ENCODE results near the gene SCEL.

SCEL gene

DNA sequence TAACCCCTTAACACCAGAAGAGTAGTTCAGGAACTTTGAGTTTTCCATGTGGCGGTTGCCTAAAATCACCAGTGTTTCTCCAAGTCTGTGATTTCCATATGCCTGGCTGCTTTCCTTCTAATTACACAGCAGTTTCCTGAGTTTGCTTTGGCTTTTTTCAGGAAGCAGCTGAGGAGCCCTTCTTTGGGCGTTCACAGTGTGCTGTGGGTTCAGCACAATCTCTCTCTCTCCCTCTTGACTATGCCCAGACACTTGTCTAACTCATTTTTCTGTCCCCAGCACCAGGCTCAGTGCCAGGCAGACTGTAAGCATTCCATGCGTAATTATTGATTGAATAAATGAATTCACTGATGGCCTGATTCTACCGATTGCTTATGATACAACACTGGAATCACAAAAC is 19.7 kb downstream of the SCEL start:
- DNase-seq (ENCODE audit: low read depth, low spot score): no peak
- H3K4me3 ChIP-seq: no peak overlapping the region
- H3K9ac ChIP-seq (ENCODE audit: insufficient read length): no peak overlapping the region
- no peaks in the 10 kb centered on the region for H3K9me3 ChIP-seq (ENCODE audit: low read depth, low read length)
- TF ChIP-seq EZH2 (IDR thresholded peaks at IDR 0.05) (no peak), POLR2AphosphoS5 (IDR thresholded peaks at IDR 0.05; ENCODE audit: borderline replicate concordance, low read depth, low read length) (no peak), FOXP2 (optimal IDR thresholded peaks at IDR 0.05; ENCODE audit: control extremely low read depth, extremely low read length, insufficient read depth) (no peak)
- H3K27ac ChIP-seq: peak overlapping the region; percentile 50
- no peaks in the 10 kb centered on the region for H3K36me3 ChIP-seq (ENCODE audit: insufficient read depth, low read length)

DNA sequence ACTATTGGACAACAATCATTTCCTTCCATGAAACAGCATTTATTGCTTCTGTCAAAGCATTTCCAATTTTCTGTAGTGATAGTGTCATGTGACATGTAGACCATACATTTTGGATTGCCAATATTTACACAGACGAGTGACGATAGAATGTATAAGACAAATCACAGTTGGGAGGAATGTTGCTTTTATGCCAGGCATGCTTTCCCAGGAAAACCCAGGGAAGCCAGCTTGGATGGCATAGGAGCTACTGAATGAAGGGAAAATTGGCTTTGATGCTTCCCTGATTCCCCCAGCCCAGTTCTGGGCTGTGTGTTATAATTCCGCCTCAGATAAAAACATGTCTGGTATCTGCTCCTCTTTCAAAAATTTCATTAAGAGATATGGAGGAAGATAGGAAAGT is 22.5 kb downstream of the SCEL start:
- Histone ChIP-seq H3K9ac (ENCODE audit: insufficient read length) (no peak overlapping the region), H3K4me3 (no peak overlapping the region), H3K36me3 (ENCODE audit: insufficient read depth, low read length) (no peaks in the 10 kb centered on the region), H3K9me3 (ENCODE audit: low read depth, low read length) (no peaks in the 10 kb centered on the region), H3K27ac (no peak overlapping the region)
- no peak for TF ChIP-seq POLR2AphosphoS5 (IDR thresholded peaks at IDR 0.05; ENCODE audit: borderline replicate concordance, low read depth, low read length)
- no peak for TF ChIP-seq EZH2 (IDR thresholded peaks at IDR 0.05)
- no peak for TF ChIP-seq FOXP2 (optimal IDR thresholded peaks at IDR 0.05; ENCODE audit: control extremely low read depth, extremely low read length, insufficient read depth)
- no peak for DNase-seq (ENCODE audit: low read depth, low spot score)

DNA sequence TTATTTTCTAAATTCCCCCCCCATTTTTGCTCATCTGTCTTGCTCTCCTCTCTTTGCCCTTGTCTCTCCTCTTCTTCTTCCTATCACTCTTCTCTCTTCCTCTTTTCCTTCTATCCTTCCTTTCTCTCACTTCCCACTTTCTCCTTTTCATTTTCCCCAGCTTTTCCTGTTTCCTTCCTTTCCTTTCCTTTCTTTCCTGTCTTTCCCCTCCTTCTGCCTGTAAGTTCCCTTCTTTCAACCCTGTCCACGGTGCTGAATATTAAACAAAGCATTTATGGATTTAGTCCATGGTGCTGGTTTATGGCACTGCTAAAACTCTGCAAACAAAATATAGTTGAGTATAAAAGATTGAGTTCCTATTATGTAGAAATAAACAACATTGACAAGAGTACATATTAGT is 27.6 kb downstream of the SCEL start:
- DNase-seq (ENCODE audit: low read depth, low spot score): no peak
- H3K36me3 ChIP-seq (ENCODE audit: insufficient read depth, low read length): no peaks in the 10 kb centered on the region
- H3K4me3 ChIP-seq: no peak overlapping the region
- H3K9me3 ChIP-seq (ENCODE audit: low read depth, low read length): no peaks in the 10 kb centered on the region
- no peak for TF ChIP-seq EZH2 (IDR thresholded peaks at IDR 0.05)
- TF ChIP-seq POLR2AphosphoS5 (IDR thresholded peaks at IDR 0.05; ENCODE audit: borderline replicate concordance, low read depth, low read length): no peak
- TF ChIP-seq FOXP2 (optimal IDR thresholded peaks at IDR 0.05; ENCODE audit: control extremely low read depth, extremely low read length, insufficient read depth): no peak
- H3K9ac ChIP-seq (ENCODE audit: insufficient read length): no peak overlapping the region
- H3K27ac ChIP-seq: no peak overlapping the region

DNA sequence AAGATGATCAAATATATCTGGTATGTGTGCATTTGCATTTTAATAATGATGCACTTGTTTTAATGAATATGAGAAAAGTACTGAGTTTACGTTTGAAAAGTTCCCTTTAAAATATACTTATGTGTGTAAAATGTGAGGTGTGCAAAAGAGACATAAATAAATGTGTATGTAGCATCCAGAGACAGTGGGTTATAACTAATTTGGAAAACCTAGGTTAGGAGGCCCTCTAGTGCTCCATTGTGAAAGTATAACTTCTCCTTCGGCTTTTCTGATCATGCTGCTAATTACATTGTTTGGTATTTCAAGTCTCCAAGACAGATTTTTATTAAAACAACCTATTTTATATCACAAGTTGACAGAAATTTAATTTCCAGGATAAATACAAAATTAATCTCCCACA is 30.1 kb downstream of the SCEL start:
- peak; percentile 51 for DNase-seq (ENCODE audit: low read depth, low spot score)
- Histone ChIP-seq H3K36me3 (ENCODE audit: insufficient read depth, low read length) (no peaks in the 10 kb centered on the region), H3K27ac (no peak overlapping the region), H3K4me3 (no peak overlapping the region), H3K9ac (ENCODE audit: insufficient read length) (no peak overlapping the region), H3K9me3 (ENCODE audit: low read depth, low read length) (no peaks in the 10 kb centered on the region)
- TF ChIP-seq FOXP2 (optimal IDR thresholded peaks at IDR 0.05; ENCODE audit: control extremely low read depth, extremely low read length, insufficient read depth): no peak
- TF ChIP-seq POLR2AphosphoS5 (IDR thresholded peaks at IDR 0.05; ENCODE audit: borderline replicate concordance, low read depth, low read length): no peak
- TF ChIP-seq EZH2 (IDR thresholded peaks at IDR 0.05): no peak

DNA sequence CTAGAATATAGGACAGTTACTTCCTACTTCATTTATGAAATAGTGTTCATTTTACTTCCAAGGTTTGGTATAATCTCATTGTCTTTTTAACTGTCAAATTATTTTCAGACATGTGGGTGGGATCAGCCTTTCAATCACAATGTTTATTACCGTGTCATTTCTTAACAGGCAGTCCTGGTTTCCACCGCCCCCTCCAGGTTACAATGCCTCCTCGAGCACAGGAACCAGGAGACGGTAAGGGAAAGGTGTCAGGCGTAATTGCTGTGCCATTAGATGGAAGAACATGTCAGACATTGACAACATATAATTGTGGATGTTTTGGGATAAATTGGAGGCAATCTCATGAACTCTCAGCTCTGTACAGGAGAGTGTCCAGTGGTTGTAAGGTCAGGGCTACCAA is 36.5 kb downstream of the SCEL start:
- H3K27ac ChIP-seq: no peak overlapping the region
- no peak for DNase-seq (ENCODE audit: low read depth, low spot score)

DNA sequence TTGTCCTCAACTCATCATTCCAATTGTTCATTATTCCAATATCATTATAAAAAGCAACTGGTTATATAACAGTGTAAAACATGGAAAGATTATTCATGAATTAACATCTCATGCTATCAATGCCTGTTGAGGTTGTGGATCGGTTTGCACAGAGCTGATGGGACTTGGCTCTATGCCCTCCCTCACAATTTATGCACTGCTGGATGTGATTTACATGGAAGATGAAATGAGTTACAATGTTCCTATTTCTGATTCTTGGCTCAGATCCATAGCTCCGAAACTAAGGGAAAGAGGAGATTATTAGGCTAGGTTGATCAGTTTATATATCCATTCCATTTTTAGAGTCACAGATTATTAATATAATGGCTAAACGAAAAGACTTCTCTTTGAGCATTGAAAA is 38.6 kb downstream of the SCEL start:
- DNase-seq (ENCODE audit: low read depth, low spot score): no peak
- no peak overlapping the region for H3K4me3 ChIP-seq
- no peak overlapping the region for H3K27ac ChIP-seq
- no peaks in the 10 kb centered on the region for H3K9me3 ChIP-seq (ENCODE audit: low read depth, low read length)
- no peak for TF ChIP-seq POLR2AphosphoS5 (IDR thresholded peaks at IDR 0.05; ENCODE audit: borderline replicate concordance, low read depth, low read length)
- no peak for TF ChIP-seq EZH2 (IDR thresholded peaks at IDR 0.05)
- TF ChIP-seq FOXP2 (optimal IDR thresholded peaks at IDR 0.05; ENCODE audit: control extremely low read depth, extremely low read length, insufficient read depth): no peak
- no peaks in the 10 kb centered on the region for H3K36me3 ChIP-seq (ENCODE audit: insufficient read depth, low read length)
- H3K9ac ChIP-seq (ENCODE audit: insufficient read length): no peak overlapping the region

More for the DNA sequence above, 36.5 kb downstream of the SCEL start:
- TF ChIP-seq POLR2AphosphoS5 (IDR thresholded peaks at IDR 0.05; ENCODE audit: borderline replicate concordance, low read depth, low read length): no peak
- TF ChIP-seq EZH2 (IDR thresholded peaks at IDR 0.05): no peak
- no peak for TF ChIP-seq FOXP2 (optimal IDR thresholded peaks at IDR 0.05; ENCODE audit: control extremely low read depth, extremely low read length, insufficient read depth)
- no peak overlapping the region for H3K4me3 ChIP-seq
- H3K9ac ChIP-seq (ENCODE audit: insufficient read length): no peak overlapping the region
- H3K9me3 ChIP-seq (ENCODE audit: low read depth, low read length): no peaks in the 10 kb centered on the region
- H3K36me3 ChIP-seq (ENCODE audit: insufficient read depth, low read length): no peaks in the 10 kb centered on the region

DNA sequence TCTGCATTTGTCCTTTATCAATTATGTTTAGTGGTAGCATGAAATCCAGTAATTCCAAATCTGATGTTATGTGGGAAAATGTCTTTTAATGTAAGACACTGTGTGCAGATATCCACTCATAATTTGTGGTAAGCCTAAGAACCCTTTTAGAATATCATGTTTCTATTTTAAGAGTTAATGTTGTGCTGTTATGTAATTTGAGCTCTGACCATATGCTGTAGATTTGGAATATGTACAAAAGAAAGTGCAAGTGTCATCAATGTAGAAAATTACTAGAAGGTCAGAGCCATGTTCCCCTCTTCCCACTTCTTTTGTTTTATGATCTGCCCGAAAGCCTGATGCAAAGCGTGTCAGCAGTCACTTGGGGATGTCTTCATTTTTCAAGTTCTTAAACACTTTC is 44.5 kb downstream of the SCEL start:
- Histone ChIP-seq H3K4me3 (0 out of 2 replicates have a peak overlapping the region, but pooled peaks have one; percentile 12), H3K9ac (ENCODE audit: insufficient read length) (no peak overlapping the region), H3K9me3 (ENCODE audit: low read depth, low read length) (no peaks in the 10 kb centered on the region), H3K36me3 (ENCODE audit: insufficient read depth, low read length) (no peaks in the 10 kb centered on the region), H3K27ac (no peak overlapping the region)
- no peak for TF ChIP-seq EZH2 (IDR thresholded peaks at IDR 0.05)
- TF ChIP-seq FOXP2 (optimal IDR thresholded peaks at IDR 0.05; ENCODE audit: control extremely low read depth, extremely low read length, insufficient read depth): no peak
- no peak for TF ChIP-seq POLR2AphosphoS5 (IDR thresholded peaks at IDR 0.05; ENCODE audit: borderline replicate concordance, low read depth, low read length)
- no peak for DNase-seq (ENCODE audit: low read depth, low spot score)

DNA sequence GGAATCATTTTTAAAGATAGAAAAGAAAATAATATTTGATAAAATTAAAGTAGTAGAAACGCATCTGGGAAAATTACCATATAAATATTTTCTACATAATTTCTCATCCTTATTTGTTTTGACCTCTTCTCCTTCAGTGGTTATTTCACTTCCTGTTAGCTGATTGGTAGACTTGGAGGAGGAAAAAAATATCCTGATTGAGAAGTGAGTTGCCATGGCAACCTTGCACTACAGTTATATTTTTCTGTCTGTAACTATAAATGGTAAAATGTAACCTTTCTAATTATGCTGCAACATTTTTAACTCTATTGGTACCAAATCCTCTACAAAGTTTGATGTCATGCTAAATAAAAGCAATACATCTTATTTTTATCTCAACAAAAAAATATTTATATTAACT is 45.2 kb downstream of the SCEL start:
- H3K9ac ChIP-seq (ENCODE audit: insufficient read length): no peak overlapping the region

DNA sequence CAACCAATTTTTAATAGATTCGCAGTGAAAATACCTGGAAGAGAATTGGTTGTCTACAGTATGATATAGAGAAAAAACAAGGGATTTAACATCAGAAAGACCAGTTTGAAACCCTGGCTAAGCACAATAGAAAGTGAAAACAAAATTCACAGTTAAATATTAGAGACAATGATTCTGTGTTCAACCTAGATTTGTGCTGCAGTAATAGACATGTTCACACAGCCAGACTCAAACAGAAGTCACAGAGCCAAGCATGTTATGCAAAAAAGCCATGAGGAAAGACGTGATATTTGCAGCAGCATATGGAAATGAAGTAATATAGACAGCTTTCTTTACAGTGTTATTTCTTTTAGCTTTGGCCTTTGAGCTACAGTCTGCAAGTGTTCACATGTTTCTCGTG is 48.1 kb downstream of the SCEL start:
- no peak overlapping the region for H3K27ac ChIP-seq

More for the DNA sequence above, 45.2 kb downstream of the SCEL start:
- Histone ChIP-seq H3K4me3 (no peak overlapping the region), H3K27ac (no peak overlapping the region), H3K9me3 (ENCODE audit: low read depth, low read length) (no peaks in the 10 kb centered on the region), H3K36me3 (ENCODE audit: insufficient read depth, low read length) (no peaks in the 10 kb centered on the region)
- DNase-seq (ENCODE audit: low read depth, low spot score): no peak
- no peak for TF ChIP-seq EZH2 (IDR thresholded peaks at IDR 0.05)
- TF ChIP-seq POLR2AphosphoS5 (IDR thresholded peaks at IDR 0.05; ENCODE audit: borderline replicate concordance, low read depth, low read length): no peak
- no peak for TF ChIP-seq FOXP2 (optimal IDR thresholded peaks at IDR 0.05; ENCODE audit: control extremely low read depth, extremely low read length, insufficient read depth)

More for the DNA sequence above, 48.1 kb downstream of the SCEL start:
- Histone ChIP-seq H3K9me3 (ENCODE audit: low read depth, low read length) (no peaks in the 10 kb centered on the region), H3K36me3 (ENCODE audit: insufficient read depth, low read length) (no peaks in the 10 kb centered on the region), H3K9ac (ENCODE audit: insufficient read length) (no peak overlapping the region), H3K4me3 (no peak overlapping the region)
- no peak for DNase-seq (ENCODE audit: low read depth, low spot score)
- TF ChIP-seq FOXP2 (optimal IDR thresholded peaks at IDR 0.05; ENCODE audit: control extremely low read depth, extremely low read length, insufficient read depth): no peak
- no peak for TF ChIP-seq POLR2AphosphoS5 (IDR thresholded peaks at IDR 0.05; ENCODE audit: borderline replicate concordance, low read depth, low read length)
- TF ChIP-seq EZH2 (IDR thresholded peaks at IDR 0.05): no peak

Measured in SK-N-MC (cell line).